Activated naive CD8-positive, alpha-beta T cell treated with anti-CD3 and anti-CD28 coated beads, Interleukin-2, amount 50 U/mL, for 24 hours (primary cell): ENCODE data around the gene ETV2.
"Not testable (repeated sequence)": the region's sequence is repeated elsewhere in the genome, so short reads cannot be mapped to it uniquely, and the experiment has no call there.

Experiments used
- ATAC-seq: fragments of 150-1000 bp; cut with Tn5 transposase; one replicate; pipeline ENCODE4 v1.10.0; 2021
- DNase-seq: peaks from one replicate; pipeline ENCODE4 v3.0.0; 2021
- H3K27ac Mint-ChIP-seq: one replicate; pipeline ENCODE4 v1.8.0; 2021; ENCODE audit warnings: mild to moderate bottlenecking, mixed read lengths
- H3K27me3 Mint-ChIP-seq: one replicate; pipeline ENCODE4 v1.8.0; 2021; ENCODE audit warnings: mixed read lengths
- H3K36me3 Mint-ChIP-seq: one replicate; pipeline ENCODE4 v1.8.0; 2021; ENCODE audit warnings: low read depth, mixed read lengths
- H3K4me1 Mint-ChIP-seq: one replicate; pipeline ENCODE4 v1.8.0; 2021; ENCODE audit warnings: mixed read lengths
- H3K4me3 Mint-ChIP-seq: one replicate; pipeline ENCODE4 v1.8.0; 2021; ENCODE audit warnings: mild to moderate bottlenecking, moderate library complexity, mixed read lengths
- H3K9me3 Mint-ChIP-seq: one replicate; pipeline ENCODE4 v1.8.0; 2021; ENCODE audit warnings: mixed read lengths

Gene ETV2

GRCh38 chr19:35642798-35643254 lies 1.3 kb downstream of the ETV2 start:
- H3K4me3 Mint-ChIP-seq = peak overlapping the region; percentile 82
- H3K27me3 Mint-ChIP-seq = no peaks in the 10 kb centered on the region
- DNase-seq (no peak), ATAC-seq (no peak)
- H3K4me1 Mint-ChIP-seq = peaks cover 34% of the 10 kb centered on the region
- H3K36me3 Mint-ChIP-seq = peaks cover 3% of the 10 kb centered on the region
- no peak overlapping the region for H3K27ac Mint-ChIP-seq
- H3K9me3 Mint-ChIP-seq = no peaks in the 10 kb centered on the region

GRCh38 chr19:35643255-35644205 lies 2.0 kb downstream of the ETV2 start:
- Mint-ChIP-seq H3K4me1 (peaks cover 38% of the 10 kb centered on the region), H3K36me3 (no peaks in the 10 kb centered on the region), H3K4me3 (peak overlapping the region; percentile 82), H3K27ac (peak overlapping the region; percentile 68), H3K27me3 (no peaks in the 10 kb centered on the region), H3K9me3 (no peaks in the 10 kb centered on the region)
- DNase-seq = peak; percentile 81
- ATAC-seq = peak; percentile 27

- Mint-ChIP-seq H3K27ac (peak overlapping the region; percentile 68), H3K36me3 (peaks cover 2% of the 10 kb centered on the region), H3K4me1 (peaks cover 47% of the 10 kb centered on the region), H3K9me3 (no peaks in the 10 kb centered on the region), H3K4me3 (peak overlapping the region; percentile 82), H3K27me3 (no peaks in the 10 kb centered on the region)
- DNase-seq (peak; percentile 96), ATAC-seq (peak; percentile 89)
These were observed 2.9 kb downstream of the ETV2 start for GRCh38 chr19:35644206-35644986.

- peak overlapping the region; percentile 82 for H3K4me3 Mint-ChIP-seq
- H3K27ac Mint-ChIP-seq = peak overlapping the region; percentile 52
- no peaks in the 10 kb centered on the region for H3K9me3 Mint-ChIP-seq
- DNase-seq (peak; percentile 93), ATAC-seq (peak; percentile 5)
- peaks cover 52% of the 10 kb centered on the region for H3K4me1 Mint-ChIP-seq
- H3K27me3 Mint-ChIP-seq = no peaks in the 10 kb centered on the region
- peaks cover 2% of the 10 kb centered on the region for H3K36me3 Mint-ChIP-seq
These were observed 3.6 kb downstream of the ETV2 start for GRCh38 chr19:35644987-35645679.

- peak overlapping the region; percentile 52 for H3K27ac Mint-ChIP-seq
- H3K9me3 Mint-ChIP-seq = no peaks in the 10 kb centered on the region
- ATAC-seq = no peak
- DNase-seq = no peak
- peaks cover 59% of the 10 kb centered on the region for H3K4me1 Mint-ChIP-seq
- no peak overlapping the region for H3K4me3 Mint-ChIP-seq
- H3K27me3 Mint-ChIP-seq = no peaks in the 10 kb centered on the region
- H3K36me3 Mint-ChIP-seq = peaks cover 7% of the 10 kb centered on the region
These were observed 4.4 kb downstream of the ETV2 start for GRCh38 chr19:35645680-35646511.

GRCh38 chr19:35648017-35648961 lies 6.7 kb downstream of the ETV2 start, which contains the start of gene COX6B1:
TSS of gene COX6B1 (plus strand) at chr19:35648323. CDS start at chr19:35651244, 2,921 bp downstream.
- Mint-ChIP-seq H3K27me3 (no peaks in the 10 kb centered on the region), H3K4me1 (peaks cover 47% of the 10 kb centered on the region), H3K4me3 (peak within 1 kb of the TSS; percentile 99), H3K27ac (peak within 1 kb of the TSS; percentile 92), H3K36me3 (peaks cover 15% of the 10 kb centered on the region), H3K9me3 (no peaks in the 10 kb centered on the region)
- peak; percentile 76 for ATAC-seq
- DNase-seq = peak; percentile 88

GRCh38 chr19:35650581-35650980 lies 9.0 kb downstream of the ETV2 start:
- Mint-ChIP-seq H3K36me3 (peaks cover 29% of the 10 kb centered on the region), H3K27ac (no peak overlapping the region), H3K4me3 (no peak overlapping the region), H3K9me3 (no peaks in the 10 kb centered on the region), H3K27me3 (no peaks in the 10 kb centered on the region), H3K4me1 (peaks cover 29% of the 10 kb centered on the region)
- DNase-seq (no peak), ATAC-seq (no peak)

- not testable (repeated sequence) for H3K27me3 Mint-ChIP-seq, DNase-seq, H3K27ac Mint-ChIP-seq, ATAC-seq, H3K9me3 Mint-ChIP-seq, H3K4me3 Mint-ChIP-seq
- peaks cover 12% of the 10 kb centered on the region for H3K4me1 Mint-ChIP-seq
- peaks cover 48% of the 10 kb centered on the region for H3K36me3 Mint-ChIP-seq
These were observed 13.3 kb downstream of the ETV2 start for GRCh38 chr19:35654828-35655227.

GRCh38 chr19:35655600-35655999 lies 14.1 kb downstream of the ETV2 start:
- no peak overlapping the region for H3K4me3 Mint-ChIP-seq
- H3K36me3 Mint-ChIP-seq = peaks cover 51% of the 10 kb centered on the region
- DNase-seq (no peak), ATAC-seq (no peak)
- peaks cover 6% of the 10 kb centered on the region for H3K4me1 Mint-ChIP-seq
- H3K27me3 Mint-ChIP-seq = no peaks in the 10 kb centered on the region
- H3K9me3 Mint-ChIP-seq = no peaks in the 10 kb centered on the region
- no peak overlapping the region for H3K27ac Mint-ChIP-seq

GRCh38 chr19:35656700-35657099 lies 15.2 kb downstream of the ETV2 start:
- peaks cover 49% of the 10 kb centered on the region for H3K36me3 Mint-ChIP-seq
- no peak overlapping the region for H3K27ac Mint-ChIP-seq
- DNase-seq (no peak), ATAC-seq (no peak)
- H3K4me3 Mint-ChIP-seq = no peak overlapping the region
- H3K27me3 Mint-ChIP-seq = no peaks in the 10 kb centered on the region
- H3K4me1 Mint-ChIP-seq = no peaks in the 10 kb centered on the region
- no peaks in the 10 kb centered on the region for H3K9me3 Mint-ChIP-seq

GRCh38 chr19:35657904-35658700 lies 16.6 kb downstream of the ETV2 start:
- no peak for DNase-seq
- no peaks in the 10 kb centered on the region for H3K4me1 Mint-ChIP-seq
- no peak overlapping the region for H3K27ac Mint-ChIP-seq
- H3K36me3 Mint-ChIP-seq = peaks cover 56% of the 10 kb centered on the region
- H3K9me3 Mint-ChIP-seq = no peaks in the 10 kb centered on the region
- H3K4me3 Mint-ChIP-seq = no peak overlapping the region
- no peaks in the 10 kb centered on the region for H3K27me3 Mint-ChIP-seq
- ATAC-seq = peak; percentile 33

GRCh38 chr19:35661995-35662340 lies 20.4 kb downstream of the ETV2 start:
- DNase-seq (no peak), ATAC-seq (no peak)
- H3K36me3 Mint-ChIP-seq = peaks cover 41% of the 10 kb centered on the region
- H3K27me3 Mint-ChIP-seq = no peaks in the 10 kb centered on the region
- H3K4me1 Mint-ChIP-seq = no peaks in the 10 kb centered on the region
- no peaks in the 10 kb centered on the region for H3K9me3 Mint-ChIP-seq
- no peak overlapping the region for H3K4me3 Mint-ChIP-seq
- H3K27ac Mint-ChIP-seq = no peak overlapping the region
